ENCODE data around the gene RPS25.

- TF ChIP-seq CTCF (IDR thresholded peaks at IDR 0.05; ENCODE audit: insufficient read depth, low read length, poor library complexity, severe bottlenecking) (no peak), EZH2phosphoT487 (conservative IDR thresholded peaks at IDR 0.05; ENCODE audit: low read length) (no peak)
These were observed 11.8 kb upstream of the RPS25 start for GRCh38 chr11:119030029-119030328.
